ENCODE data around the gene STK32C. TPM values are rescaled to one million over a fixed set of nuclear protein-coding genes. Genes with fewer than 3 reads are reported as not detected.

Gene STK32C
- total RNA-seq, 2 donors from 2014 or later, result 8.4 to 9.9 TPM

GRCh38 chr10:132247943-132248342, 59.8 kb downstream of the STK32C start:
- no peak for DNase-seq
- no peaks in the 10 kb centered on the region for H3K27me3 ChIP-seq (ENCODE audit: control insufficient read depth, insufficient read depth, low read length, poor library complexity, severe bottlenecking)
- H3K4me1 Mint-ChIP-seq, result no peaks in the 10 kb centered on the region
- no peak overlapping the region for H3K4me3 Mint-ChIP-seq
- no peaks in the 10 kb centered on the region for H3K36me3 Mint-ChIP-seq (ENCODE audit: low read depth)
- H3K27ac Mint-ChIP-seq, result no peak overlapping the region
- 90 to 92% methylated on average over 14 to 19 of the region's 19 CpGs for WGBS, 2 experiments (ENCODE audit: insufficient coverage in 1 of 2, insufficient read length in 1 of 2)
- H3K4me1 ChIP-seq (ENCODE audit: control insufficient read depth, insufficient read depth, low read length), result no peaks in the 10 kb centered on the region
- no peaks in the 10 kb centered on the region for H3K9me3 Mint-ChIP-seq
- no peaks in the 10 kb centered on the region for H3K9me3 ChIP-seq (ENCODE audit: control insufficient read depth, low read length)
- TF ChIP-seq, protein P1, sequence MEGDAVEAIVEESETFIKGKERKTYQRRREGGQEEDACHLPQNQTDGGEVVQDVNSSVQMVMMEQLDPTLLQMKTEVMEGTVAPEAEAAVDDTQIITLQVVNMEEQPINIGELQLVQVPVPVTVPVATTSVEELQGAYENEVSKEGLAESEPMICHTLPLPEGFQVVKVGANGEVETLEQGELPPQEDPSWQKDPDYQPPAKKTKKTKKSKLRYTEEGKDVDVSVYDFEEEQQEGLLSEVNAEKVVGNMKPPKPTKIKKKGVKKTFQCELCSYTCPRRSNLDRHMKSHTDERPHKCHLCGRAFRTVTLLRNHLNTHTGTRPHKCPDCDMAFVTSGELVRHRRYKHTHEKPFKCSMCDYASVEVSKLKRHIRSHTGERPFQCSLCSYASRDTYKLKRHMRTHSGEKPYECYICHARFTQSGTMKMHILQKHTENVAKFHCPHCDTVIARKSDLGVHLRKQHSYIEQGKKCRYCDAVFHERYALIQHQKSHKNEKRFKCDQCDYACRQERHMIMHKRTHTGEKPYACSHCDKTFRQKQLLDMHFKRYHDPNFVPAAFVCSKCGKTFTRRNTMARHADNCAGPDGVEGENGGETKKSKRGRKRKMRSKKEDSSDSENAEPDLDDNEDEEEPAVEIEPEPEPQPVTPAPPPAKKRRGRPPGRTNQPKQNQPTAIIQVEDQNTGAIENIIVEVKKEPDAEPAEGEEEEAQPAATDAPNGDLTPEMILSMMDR (conservative IDR thresholded peaks at IDR 0.05), result no peak
- H3K27me3 Mint-ChIP-seq (ENCODE audit: insufficient read depth), result peaks cover 2% of the 10 kb centered on the region
- H3K27ac ChIP-seq (ENCODE audit: low read depth, low read length), result no peak overlapping the region
- no peak overlapping the region for H3K4me3 ChIP-seq (ENCODE audit: low read length)
- H3K9ac ChIP-seq (ENCODE audit: extremely low read depth, low read length, poor library complexity, severe bottlenecking), result no peak overlapping the region
- no peaks in the 10 kb centered on the region for H3K36me3 ChIP-seq (ENCODE audit: control insufficient read depth, insufficient read depth, low read length)

DNA sequence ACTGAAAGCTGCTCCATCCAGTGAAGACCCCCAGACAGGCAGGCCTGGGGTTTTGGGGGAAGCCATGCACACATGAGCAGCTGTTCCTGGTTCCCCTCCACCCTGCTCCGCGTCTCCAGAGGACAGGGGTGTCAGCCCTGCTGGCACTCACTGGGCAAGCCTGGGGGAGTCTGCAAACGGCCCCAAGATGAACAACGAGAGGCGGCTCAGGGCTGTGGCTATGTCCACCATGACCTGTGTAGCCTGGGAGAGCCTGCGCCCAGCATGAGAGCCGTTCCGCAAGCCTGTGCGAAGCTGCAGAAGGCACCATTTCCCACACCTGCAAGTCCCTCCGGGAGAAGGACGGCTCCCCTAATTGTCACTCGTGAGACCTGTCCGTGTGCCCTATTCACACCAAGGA, 61.5 kb downstream of the STK32C start:
- no peak overlapping the region for H3K9ac ChIP-seq (ENCODE audit: extremely low read depth, low read length, poor library complexity, severe bottlenecking)
- H3K27ac ChIP-seq (ENCODE audit: low read depth, low read length), result no peak overlapping the region
- Mint-ChIP-seq H3K27ac (no peak overlapping the region), H3K9me3 (no peaks in the 10 kb centered on the region), H3K27me3 (ENCODE audit: insufficient read depth) (peaks cover 2% of the 10 kb centered on the region), H3K36me3 (ENCODE audit: low read depth) (no peaks in the 10 kb centered on the region), H3K4me3 (no peak overlapping the region), H3K4me1 (no peaks in the 10 kb centered on the region)
- no peaks in the 10 kb centered on the region for H3K36me3 ChIP-seq (ENCODE audit: control insufficient read depth, insufficient read depth, low read length)
- WGBS, 2 experiments (ENCODE audit: insufficient coverage in 1 of 2, insufficient read length in 1 of 2), result 93 to 94% methylated on average over 13 of the region's 13 CpGs
- H3K4me1 ChIP-seq (ENCODE audit: control insufficient read depth, insufficient read depth, low read length), result no peaks in the 10 kb centered on the region
- H3K27me3 ChIP-seq (ENCODE audit: control insufficient read depth, insufficient read depth, low read length, poor library complexity, severe bottlenecking), result no peaks in the 10 kb centered on the region
- TF ChIP-seq, protein P1 (conservative IDR thresholded peaks at IDR 0.05), result no peak
- DNase-seq, result no peak
- no peak overlapping the region for H3K4me3 ChIP-seq (ENCODE audit: low read length)
- no peaks in the 10 kb centered on the region for H3K9me3 ChIP-seq (ENCODE audit: control insufficient read depth, low read length)

DNA sequence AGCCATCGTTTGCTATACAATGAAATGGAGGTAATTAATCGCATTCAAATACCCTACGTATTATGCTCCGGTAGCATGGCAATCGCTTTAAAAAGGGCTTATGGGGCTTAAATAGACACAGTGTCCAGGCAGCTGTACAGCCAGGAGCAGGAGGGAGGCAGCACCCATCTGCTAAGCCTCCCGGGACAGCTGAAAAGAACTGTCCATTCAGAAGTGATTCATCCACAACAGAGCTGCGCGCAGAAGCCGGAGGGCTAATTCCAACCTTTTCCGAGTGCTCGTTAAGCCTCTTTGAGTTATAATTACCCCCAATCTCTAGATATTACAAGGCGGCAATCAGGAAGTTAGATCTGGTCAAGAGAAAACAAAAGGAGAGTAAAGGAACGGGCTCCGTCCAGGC, 62.7 kb downstream of the STK32C start:
- H3K9ac ChIP-seq (ENCODE audit: extremely low read depth, low read length, poor library complexity, severe bottlenecking), result no peak overlapping the region
- H3K9me3 ChIP-seq (ENCODE audit: control insufficient read depth, low read length), result no peaks in the 10 kb centered on the region
- no peak for DNase-seq
- H3K4me3 ChIP-seq (ENCODE audit: low read length), result no peak overlapping the region
- no peaks in the 10 kb centered on the region for H3K36me3 ChIP-seq (ENCODE audit: control insufficient read depth, insufficient read depth, low read length)
- H3K4me1 ChIP-seq (ENCODE audit: control insufficient read depth, insufficient read depth, low read length), result no peaks in the 10 kb centered on the region
- Mint-ChIP-seq H3K27ac (no peak overlapping the region), H3K27me3 (ENCODE audit: insufficient read depth) (peaks cover 2% of the 10 kb centered on the region), H3K4me1 (no peaks in the 10 kb centered on the region), H3K9me3 (no peaks in the 10 kb centered on the region), H3K36me3 (ENCODE audit: low read depth) (no peaks in the 10 kb centered on the region), H3K4me3 (no peak overlapping the region)
- H3K27ac ChIP-seq (ENCODE audit: low read depth, low read length), result no peak overlapping the region
- WGBS, 2 experiments (ENCODE audit: insufficient coverage in 1 of 2, insufficient read length in 1 of 2), result 94 to 96% methylated on average over 13 to 14 of the region's 14 CpGs
- TF ChIP-seq, protein P1 (conservative IDR thresholded peaks at IDR 0.05), result no peak
- H3K27me3 ChIP-seq (ENCODE audit: control insufficient read depth, insufficient read depth, low read length, poor library complexity, severe bottlenecking), result no peaks in the 10 kb centered on the region

Measured in endodermal cell (in vitro differentiated cells).